HG02759 (cell line): ENCODE measurements around the gene ATAD3C.
A peak's percentile ranks its signal among the peaks of the same experiment; 100 is the strongest.
"Not testable (repeated sequence)": the region's sequence is repeated elsewhere in the genome, so short reads cannot be mapped to it uniquely, and the experiment has no call there.

Experiments
- ATAC-seq: cut with Tn5 transposase; IDR thresholded peaks from one replicate; pipeline ENCODE4 v1.9.1; 2021; ENCODE audit warnings: mild to moderate bottlenecking, moderate library complexity; ENCODE audit not compliant: unreplicated experiment

The ATAD3C gene, protein sequence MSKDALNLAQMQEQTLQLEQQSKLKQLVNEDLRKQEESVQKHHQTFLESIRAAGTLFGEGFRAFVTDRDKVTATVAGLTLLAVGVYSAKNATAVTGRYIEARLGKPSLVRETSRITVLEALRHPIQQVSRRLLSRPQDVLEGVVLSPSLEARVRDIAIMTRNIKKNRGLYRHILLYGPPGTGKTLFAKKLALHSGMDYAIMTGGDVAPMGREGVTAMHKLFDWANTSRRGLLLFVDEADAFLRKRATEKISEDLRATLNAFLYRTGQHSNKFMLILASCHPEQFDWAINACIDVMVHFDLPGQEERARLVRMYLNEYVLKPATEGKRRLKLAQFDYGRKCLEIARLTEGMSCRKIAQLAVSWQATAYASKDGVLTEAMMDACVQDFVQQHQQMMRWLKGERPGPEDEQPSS

DNA sequence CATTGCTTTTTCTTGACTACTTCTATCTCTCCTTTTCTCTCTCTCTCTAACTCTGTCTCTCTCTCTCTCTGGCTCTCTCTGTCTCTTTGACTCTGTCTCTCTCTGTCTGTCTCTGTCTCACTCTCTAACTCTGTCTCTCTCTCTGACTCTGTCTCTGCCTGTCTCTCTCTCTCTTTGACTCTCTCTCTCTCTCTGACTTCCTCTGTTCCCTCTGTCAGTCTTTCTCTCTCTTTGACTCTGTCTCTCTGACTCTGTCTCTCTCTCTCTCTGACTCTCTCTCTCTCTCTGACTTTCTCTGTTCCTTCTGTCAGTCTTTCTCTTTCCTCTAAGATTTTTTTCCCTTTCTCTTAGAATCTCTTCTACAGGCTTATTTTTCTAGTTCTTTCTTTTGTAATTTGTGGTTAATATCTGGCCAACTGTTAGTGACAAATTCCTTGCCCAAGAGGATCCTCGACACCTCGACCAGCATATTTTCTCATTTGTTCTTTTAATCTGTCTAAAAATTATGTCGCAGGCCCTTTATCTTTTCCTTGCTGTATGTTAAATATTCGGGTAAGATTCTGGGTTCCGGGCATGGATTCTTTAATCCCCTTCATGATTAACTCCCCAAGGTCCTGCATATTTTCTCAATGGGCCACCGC is at the start of gene ATAD3C:
Gene ATAD3C, plus strand, starts transcription at position 591 of the 641 bp plus-strand sequence. CDS start 995 bp downstream, outside the sequence.
- no peak for ATAC-seq

DNA sequence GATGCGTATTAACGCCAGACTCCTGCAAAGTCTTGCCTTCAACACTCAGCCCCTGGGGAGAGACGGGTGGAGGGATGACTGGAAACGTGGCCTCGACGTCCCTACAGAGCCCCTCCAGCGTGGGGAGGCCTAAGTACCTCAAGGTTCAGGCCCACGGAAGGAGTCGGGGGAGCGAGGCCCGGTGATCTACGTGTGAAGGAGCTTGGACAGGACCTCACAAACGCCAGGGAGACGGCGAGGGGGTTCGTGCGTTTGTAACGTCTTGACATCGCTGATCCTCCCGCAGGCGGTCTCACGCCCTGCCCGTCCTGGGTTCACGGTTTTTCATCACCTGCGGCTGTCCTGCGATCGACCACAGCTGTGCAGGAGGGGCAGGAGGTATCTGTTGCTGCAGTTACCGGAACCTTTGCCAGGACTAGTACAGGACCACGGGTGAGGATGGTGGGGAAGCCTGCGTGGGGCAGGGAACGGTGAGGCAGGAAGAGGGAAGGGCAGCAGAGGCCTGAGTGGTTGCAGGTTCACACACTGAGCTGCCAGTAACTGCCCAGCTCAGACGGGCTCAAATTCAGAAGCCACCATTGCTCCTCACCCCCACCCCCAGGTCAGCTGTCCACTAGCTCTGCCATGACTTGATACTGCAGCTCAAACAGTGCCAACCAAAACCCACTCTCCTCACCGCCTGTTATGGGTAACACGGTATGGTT is 49.5 kb upstream of the ATAD3C start:
- ATAC-seq: no peak

GRCh38 chr1:1400576-1401456 is 48.7 kb upstream of the ATAD3C start:
- ATAC-seq: no peak

- no peak for ATAC-seq
Observed at GRCh38 chr1:1401457-1402010, 48.0 kb upstream of the ATAD3C start.

GRCh38 chr1:1402072-1402900 is 47.2 kb upstream of the ATAD3C start:
- ATAC-seq: no peak

DNA sequence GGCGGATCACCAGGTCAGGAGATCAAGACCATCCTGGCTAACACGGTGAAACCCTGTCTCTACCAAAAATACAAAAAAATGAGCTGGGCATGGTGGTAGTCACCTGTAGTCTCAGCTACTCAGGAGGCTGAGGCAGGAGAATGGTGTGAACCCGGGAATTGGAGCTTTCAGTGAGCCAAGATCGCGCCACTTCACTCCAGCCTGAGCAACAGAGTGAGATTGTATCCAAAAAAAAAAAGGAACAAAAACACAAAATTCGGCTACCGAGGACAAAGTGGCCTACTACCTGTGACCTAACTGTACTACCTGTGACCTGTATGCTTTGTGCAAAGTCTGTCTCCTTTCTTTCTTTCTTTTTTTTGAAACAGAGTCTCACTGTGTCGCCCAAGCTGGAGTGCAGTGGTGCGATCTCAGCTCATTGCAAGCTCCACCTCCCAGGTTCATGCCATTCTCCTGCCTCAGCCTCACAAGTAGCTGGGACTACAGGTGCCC is 46.5 kb upstream of the ATAD3C start:
- not testable (repeated sequence) for ATAC-seq

- ATAC-seq: no peak
Observed at GRCh38 chr1:1403653-1404052, 45.8 kb upstream of the ATAD3C start.

- ATAC-seq: no peak
Observed at GRCh38 chr1:1406101-1406820, 43.2 kb upstream of the ATAD3C start.

GRCh38 chr1:1406821-1407635 is 42.5 kb upstream of the ATAD3C start, which contains the start of gene MRPL20:
MRPL20 (minus strand) TSS chr1:1407293; CDS start chr1:1407217, 76 bp downstream.
- peak; percentile 91 for ATAC-seq

- ATAC-seq: peak; percentile 38
Observed at GRCh38 chr1:1407636-1408318, 41.7 kb upstream of the ATAD3C start.

DNA sequence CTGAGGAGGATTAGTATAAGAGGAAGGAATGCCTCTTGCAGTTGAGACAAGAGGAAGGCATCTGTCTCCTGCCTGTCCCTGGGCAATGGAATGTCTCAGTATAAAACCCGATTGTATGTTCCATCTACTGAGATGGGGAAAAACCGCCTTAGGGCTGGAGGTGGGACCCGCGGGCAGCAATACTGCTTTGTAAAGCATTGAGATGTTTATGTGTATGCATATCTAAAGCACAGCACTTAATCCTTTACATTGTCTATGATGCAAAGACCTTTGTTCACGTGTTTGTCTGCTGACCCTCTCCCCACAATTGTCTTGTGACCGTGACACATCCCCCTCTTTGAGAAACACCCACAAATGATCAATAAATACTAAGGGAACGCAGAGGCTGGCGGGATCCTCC is 39.3 kb upstream of the ATAD3C start:
- not testable (repeated sequence) for ATAC-seq

- no peak for ATAC-seq
Observed at GRCh38 chr1:1411626-1412025, 37.9 kb upstream of the ATAD3C start.

GRCh38 chr1:1412311-1412902 is 37.1 kb upstream of the ATAD3C start:
- not testable (repeated sequence) for ATAC-seq

- ATAC-seq: no peak
Observed at GRCh38 chr1:1415751-1416150, 33.7 kb upstream of the ATAD3C start.

GRCh38 chr1:1417396-1417795 is 32.1 kb upstream of the ATAD3C start:
- not testable (repeated sequence) for ATAC-seq

- ATAC-seq: not testable (repeated sequence)
Observed at GRCh38 chr1:1417825-1418463, 31.5 kb upstream of the ATAD3C start.
